Dendritic cell treated with granulocyte-macrophage colony-stimulating factor and Interleukin-4, amounts not matched to agents 40 ng/mL and 50 ng/mL, for 4 days (primary cell): ENCODE data around the gene FAM171A2.

Experiments
- H3K27ac Mint-ChIP-seq: one replicate; pipeline ENCODE4 v1.8.0; 2022; ENCODE audit warnings: mild to moderate bottlenecking, mixed read lengths
- H3K27me3 Mint-ChIP-seq: one replicate; pipeline ENCODE4 v1.8.0; 2022; ENCODE audit warnings: mild to moderate bottlenecking, mixed read lengths
- H3K36me3 Mint-ChIP-seq: one replicate; pipeline ENCODE4 v1.8.0; 2022; ENCODE audit warnings: low read depth, mixed read lengths
- H3K4me1 Mint-ChIP-seq: one replicate; pipeline ENCODE4 v1.8.0; 2022; ENCODE audit warnings: low read depth, mixed read lengths
- H3K4me3 Mint-ChIP-seq: one replicate; pipeline ENCODE4 v1.8.0; 2022; ENCODE audit warnings: mild to moderate bottlenecking, moderate library complexity, mixed read lengths
- H3K9me3 Mint-ChIP-seq: one replicate; pipeline ENCODE4 v1.8.0; 2022; ENCODE audit warnings: mixed read lengths
- intact Hi-C: fragments of 100-400 bp; cut with micrococcal nuclease; formaldehyde crosslinking; loops from one replicate; pipeline ENCODE4 v1.15.0; 2022

FAM171A2 gene

DNA sequence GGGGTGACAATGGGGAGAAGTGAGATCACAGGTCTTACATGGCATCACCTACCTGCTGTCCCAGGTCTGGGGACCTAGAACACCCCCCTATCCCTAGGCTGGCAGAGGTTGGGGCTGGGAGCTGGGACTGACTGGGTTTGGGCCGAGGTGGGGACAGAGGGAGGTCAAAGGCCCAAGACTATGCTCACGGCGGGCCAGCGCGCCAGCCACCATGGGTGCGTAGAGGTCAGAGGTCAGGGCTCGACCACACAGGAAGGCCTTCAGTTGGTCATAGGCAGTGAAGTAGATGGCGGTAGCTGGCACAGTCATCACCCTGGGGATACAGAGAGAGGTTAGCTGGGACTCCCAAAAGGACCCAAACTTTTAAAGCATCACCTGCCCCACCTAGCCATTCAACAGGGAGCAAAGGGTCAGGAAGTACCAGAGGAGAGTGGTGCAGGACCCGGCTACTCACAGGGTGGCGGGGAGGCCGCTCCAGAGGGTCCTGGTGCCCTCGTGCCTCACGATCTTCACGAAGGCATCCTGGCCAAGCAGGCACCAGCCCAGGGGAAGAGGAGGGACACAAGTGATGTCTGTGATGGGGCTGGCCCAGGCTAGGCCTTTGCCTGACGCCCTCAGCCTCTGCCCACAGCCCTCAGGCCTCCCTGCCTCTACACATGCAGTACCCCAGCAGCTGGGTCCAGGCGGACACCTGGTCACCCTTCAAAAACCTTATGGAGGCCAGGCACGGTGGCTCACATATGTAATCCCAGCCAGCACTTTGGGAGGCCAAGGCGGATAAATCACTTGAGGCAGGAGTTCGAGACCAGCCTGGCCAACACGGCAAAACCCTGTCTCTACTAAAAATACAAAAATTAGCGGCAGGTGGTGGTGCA, 42.2 kb downstream of the FAM171A2 start:
- Mint-ChIP-seq H3K9me3 (no peaks in the 10 kb centered on the region), H3K4me1 (peaks cover 10% of the 10 kb centered on the region), H3K4me3 (no peak overlapping the region), H3K36me3 (peaks cover 54% of the 10 kb centered on the region), H3K27ac (no peak overlapping the region), H3K27me3 (peaks cover 27% of the 10 kb centered on the region)
- intact Hi-C loops: loop anchor here (10.0 kb wide), 1 partner anchor 47 kb away; no protein-coding TSS in a partner anchor

DNA sequence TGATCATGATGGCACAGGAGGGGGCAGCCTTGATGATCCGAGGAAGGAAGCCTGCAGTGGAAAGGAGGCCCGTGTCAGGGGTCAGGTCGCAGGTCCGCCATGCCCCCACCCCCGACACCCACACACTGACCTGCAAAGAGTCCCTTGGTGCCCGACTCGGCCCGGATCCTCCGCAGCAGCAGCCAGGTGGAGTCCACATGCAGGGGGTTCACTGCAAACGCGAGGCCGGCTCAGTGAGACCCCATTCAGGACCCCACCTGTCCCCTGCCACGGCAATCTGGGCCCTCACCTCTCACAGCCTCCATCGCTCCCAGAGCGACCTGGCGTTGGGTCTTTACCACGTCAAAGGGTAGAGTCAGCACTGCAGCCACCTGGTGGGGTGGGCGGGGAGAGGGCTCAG, 43.6 kb downstream of the FAM171A2 start:
- intact Hi-C loops: loop anchor here (10.0 kb wide), 1 partner anchor 45 kb away; no protein-coding TSS in a partner anchor
- Mint-ChIP-seq H3K36me3 (peaks cover 45% of the 10 kb centered on the region), H3K27ac (no peak overlapping the region), H3K9me3 (no peaks in the 10 kb centered on the region), H3K4me3 (no peak overlapping the region), H3K4me1 (peaks cover 21% of the 10 kb centered on the region), H3K27me3 (peaks cover 39% of the 10 kb centered on the region)

DNA sequence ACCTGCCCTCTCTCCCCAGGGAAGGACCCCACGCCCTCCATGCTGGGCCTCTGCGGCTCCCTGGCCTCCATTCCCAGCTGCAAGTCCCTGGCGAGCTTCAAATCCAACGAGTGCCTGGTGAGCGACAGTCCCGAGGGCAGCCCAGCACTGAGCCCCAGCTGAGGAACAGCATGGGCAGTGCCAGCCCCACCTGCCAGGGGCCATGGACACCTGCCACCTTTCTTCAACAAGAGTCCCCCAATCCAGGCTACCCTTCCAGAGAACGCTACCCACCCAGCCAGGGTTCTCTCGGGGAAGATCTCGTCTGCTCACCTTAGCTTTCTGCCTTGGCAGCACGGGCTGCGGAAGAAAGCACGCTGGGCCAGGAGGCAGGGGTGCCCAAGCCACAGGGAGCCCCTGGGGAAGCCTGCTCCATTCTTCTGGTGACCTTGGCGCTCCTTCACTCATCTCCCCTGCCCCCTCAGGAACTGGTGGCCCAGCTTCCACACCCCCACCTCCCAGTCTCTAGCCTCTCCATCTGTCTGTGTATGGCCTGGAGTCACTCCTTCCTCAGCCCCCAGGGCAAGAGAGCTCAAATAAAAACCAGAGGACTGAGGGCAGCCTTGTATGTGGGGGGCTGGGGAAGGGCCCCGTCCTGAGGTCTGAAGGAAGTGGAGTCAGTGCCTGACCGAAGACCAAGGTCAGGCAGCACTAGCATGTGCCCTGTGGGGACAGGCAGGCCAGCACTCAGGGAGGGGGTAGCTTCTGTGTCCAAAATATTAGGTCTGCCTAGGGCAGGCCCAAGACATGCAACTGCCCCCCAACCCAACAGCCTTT, 45.4 kb downstream of the FAM171A2 start:
- no peaks in the 10 kb centered on the region for H3K9me3 Mint-ChIP-seq
- no peak overlapping the region for H3K27ac Mint-ChIP-seq
- intact Hi-C loops: no loop called here
- peaks cover 43% of the 10 kb centered on the region for H3K36me3 Mint-ChIP-seq
- peaks cover 11% of the 10 kb centered on the region for H3K4me1 Mint-ChIP-seq
- H3K27me3 Mint-ChIP-seq: peaks cover 57% of the 10 kb centered on the region
- H3K4me3 Mint-ChIP-seq: no peak overlapping the region

DNA sequence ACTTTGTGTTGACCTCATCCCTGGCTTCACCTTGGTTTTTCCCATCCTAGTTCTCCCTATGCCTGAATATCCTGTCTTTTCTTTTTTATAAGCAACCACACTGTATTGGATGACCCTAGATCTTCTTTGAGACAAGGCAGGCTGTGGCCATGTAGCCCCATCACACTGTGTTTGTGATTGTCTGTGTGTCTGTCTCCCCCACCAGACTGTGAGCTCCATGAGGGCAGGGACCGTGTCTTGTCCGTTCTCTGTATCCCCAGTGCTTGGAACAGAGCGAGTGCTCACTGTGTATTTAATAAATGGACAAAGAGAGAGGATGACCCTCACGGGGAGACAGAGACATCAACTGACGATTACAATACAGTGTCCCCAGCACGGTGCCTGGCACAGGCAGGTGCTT, 46.1 kb downstream of the FAM171A2 start:
- H3K27me3 Mint-ChIP-seq: peaks cover 64% of the 10 kb centered on the region
- intact Hi-C loops: no loop called here
- no peaks in the 10 kb centered on the region for H3K9me3 Mint-ChIP-seq

DNA sequence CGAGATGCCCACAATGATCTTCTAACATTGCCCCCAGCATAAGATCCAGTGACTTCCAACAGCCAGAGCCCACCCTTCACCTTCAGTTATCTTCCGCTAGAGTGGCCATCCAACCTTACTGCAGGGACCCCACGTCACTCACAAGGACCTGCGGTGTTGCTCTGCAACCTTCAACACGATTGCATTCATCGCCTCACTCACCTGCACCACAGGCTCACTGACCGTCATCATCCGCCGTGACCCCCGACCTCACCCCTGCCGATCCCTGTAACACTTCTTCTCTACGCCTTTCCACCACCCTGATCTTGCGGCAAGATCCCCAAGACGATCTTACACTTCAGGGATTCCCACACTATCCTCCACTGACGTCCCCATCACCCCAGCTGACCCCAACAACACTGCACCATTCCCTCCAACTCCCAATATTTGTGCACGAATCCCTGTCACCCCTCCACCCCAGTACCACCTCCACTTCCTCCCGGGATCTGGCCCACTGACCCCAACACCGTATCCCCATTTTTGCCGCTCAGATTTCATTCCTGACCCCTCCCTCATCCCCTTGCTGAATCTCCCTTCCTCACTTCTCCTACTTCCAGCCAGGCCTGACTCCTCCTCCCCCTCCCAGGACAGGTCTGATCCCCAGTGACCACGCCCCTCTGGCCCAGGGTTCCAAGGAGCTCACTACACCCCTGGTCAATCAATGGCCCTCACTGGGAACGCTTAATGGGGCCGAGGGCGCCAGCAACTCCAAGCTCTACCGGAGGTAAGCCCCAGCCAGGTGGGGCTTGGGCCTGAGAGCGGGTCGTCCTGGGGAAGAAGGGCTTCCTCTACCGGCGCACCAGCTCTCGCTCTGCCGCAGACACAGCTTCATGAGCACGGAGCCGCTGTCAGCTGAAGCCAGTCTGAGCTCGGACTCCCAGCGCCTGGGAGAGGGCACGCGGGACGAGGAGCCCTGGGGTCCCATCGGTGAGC, 47.6 kb downstream of the FAM171A2 start:
- H3K27me3 Mint-ChIP-seq: peaks cover 73% of the 10 kb centered on the region
- intact Hi-C loops: no loop called here
- H3K36me3 Mint-ChIP-seq: peaks cover 22% of the 10 kb centered on the region
- H3K27ac Mint-ChIP-seq: no peak overlapping the region
- no peaks in the 10 kb centered on the region for H3K9me3 Mint-ChIP-seq
- peaks cover 11% of the 10 kb centered on the region for H3K4me1 Mint-ChIP-seq
- H3K4me3 Mint-ChIP-seq: peak overlapping the region; percentile 21

More for the DNA sequence above, 46.1 kb downstream of the FAM171A2 start:
- Mint-ChIP-seq H3K4me1 (peaks cover 11% of the 10 kb centered on the region), H3K27ac (no peak overlapping the region), H3K4me3 (no peak overlapping the region), H3K36me3 (peaks cover 37% of the 10 kb centered on the region)

DNA sequence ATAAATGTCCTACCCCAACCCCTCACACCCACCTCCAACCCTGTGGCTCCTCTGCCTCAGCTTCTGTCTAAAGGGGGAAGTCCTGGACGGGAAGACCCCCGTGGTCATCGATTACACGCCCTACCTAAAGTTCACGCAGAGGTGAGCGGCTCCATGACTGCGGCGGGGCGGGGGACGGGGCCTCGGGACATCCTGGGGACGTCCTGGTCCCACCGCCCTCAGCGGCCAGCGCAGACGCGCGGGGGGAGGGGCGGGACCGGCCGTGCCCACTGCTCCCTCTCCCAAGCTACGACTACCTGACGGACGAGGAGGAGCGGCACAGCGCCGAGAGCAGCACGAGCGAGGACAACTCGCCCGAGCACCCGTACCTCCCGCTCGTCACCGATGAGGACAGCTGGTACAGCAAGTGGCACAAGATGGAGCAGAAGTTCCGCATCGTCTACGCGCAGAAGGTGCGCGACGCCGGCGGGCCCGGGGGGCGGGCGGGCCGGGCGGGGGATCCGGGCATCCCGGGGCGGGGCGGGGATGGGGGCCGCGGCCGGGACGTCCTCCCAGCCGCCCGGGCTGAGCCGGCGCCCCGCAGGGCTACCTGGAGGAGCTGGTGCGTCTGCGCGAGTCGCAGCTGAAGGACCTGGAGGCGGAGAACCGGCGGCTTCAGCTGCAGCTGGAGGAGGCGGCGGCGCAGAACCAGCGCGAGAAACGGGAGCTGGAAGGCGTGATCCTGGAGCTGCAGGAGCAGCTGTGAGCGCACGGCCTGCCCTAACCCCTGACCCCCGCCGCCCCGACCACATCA, 48.6 kb downstream of the FAM171A2 start:
- Mint-ChIP-seq H3K27ac (no peak overlapping the region), H3K4me1 (peaks cover 11% of the 10 kb centered on the region), H3K9me3 (no peaks in the 10 kb centered on the region), H3K27me3 (peaks cover 81% of the 10 kb centered on the region), H3K36me3 (peaks cover 12% of the 10 kb centered on the region), H3K4me3 (peak overlapping the region; percentile 18)
- intact Hi-C loops: no loop called here

DNA sequence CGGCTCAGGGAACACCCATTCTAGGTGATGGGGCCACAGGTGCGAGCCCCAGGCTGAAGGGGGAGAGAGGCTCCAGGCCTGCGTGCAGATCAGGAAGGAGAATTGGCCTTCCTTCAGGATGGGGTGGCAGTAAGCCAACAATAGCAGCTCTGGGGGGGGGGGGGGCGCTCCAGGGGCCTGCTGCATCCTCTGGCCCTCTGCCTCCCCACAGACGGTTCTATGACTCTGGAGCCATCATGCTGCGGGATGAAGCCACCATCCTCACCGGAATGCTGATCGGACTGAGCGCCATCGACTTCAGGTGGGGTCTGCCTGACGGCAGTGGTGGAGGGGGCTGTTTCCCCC, 49.2 kb downstream of the FAM171A2 start:
- no peak overlapping the region for H3K4me3 Mint-ChIP-seq
- intact Hi-C loops: no loop called here
- H3K27me3 Mint-ChIP-seq: peaks cover 87% of the 10 kb centered on the region
- H3K4me1 Mint-ChIP-seq: peaks cover 17% of the 10 kb centered on the region
- H3K27ac Mint-ChIP-seq: no peak overlapping the region
- no peaks in the 10 kb centered on the region for H3K9me3 Mint-ChIP-seq
- peaks cover 6% of the 10 kb centered on the region for H3K36me3 Mint-ChIP-seq

DNA sequence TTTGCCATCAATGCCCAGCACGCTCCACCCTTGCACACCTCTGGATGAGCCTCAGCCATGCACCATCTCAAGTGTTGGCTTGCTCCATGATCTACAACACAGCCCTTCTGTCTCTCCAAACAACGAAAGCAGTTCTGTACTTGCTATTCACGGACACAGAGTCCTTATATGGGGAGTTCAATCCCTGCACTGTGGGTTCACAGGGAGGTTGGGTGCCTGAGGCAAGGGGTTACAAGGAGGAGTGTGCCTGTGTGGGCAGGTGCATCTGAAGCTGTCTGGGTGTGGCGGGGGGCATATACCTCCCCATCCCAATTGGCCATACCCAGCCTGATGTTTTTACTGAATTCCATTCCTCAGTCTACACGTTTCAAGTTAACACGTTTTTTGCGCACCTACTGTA, 49.6 kb downstream of the FAM171A2 start:
- Mint-ChIP-seq H3K27ac (no peak overlapping the region), H3K4me1 (peaks cover 21% of the 10 kb centered on the region), H3K27me3 (peaks cover 89% of the 10 kb centered on the region), H3K4me3 (no peak overlapping the region), H3K9me3 (no peaks in the 10 kb centered on the region), H3K36me3 (peaks cover 2% of the 10 kb centered on the region)
- intact Hi-C loops: no loop called here

DNA sequence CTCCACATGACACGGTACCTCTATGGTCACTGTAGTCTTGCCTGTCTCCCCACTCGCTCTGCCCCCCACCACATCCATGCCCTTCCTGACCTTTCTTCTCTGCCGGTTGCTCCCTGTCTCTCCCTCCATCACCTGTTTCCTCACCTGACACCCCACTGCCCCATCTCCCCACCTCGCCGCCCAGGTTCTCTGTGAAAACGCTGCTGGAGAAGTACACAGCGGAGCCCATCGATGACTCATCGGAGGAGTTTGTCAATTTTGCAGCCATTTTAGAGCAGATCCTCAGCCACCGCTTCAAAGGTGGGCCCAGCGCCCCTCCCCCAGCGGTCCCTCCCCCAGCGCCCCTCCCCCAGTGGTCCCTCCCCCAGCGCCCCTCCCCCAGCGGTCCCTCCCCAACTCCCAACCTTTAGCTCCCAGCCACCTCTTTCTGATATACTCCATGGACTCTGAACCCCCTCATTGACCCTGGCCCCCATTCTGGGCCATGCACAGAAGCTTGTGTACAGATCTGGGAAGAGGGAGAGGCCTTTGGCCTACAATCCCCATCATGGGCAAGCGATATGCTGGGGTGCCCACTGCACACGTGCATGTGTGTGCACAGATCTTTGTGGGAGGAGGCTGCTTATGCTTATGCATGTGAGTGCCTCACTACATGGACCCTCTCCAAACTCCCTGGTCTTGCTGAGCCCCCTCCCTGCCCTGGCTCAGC, 51.1 kb downstream of the FAM171A2 start:
- no peak overlapping the region for H3K4me3 Mint-ChIP-seq
- H3K36me3 Mint-ChIP-seq: no peaks in the 10 kb centered on the region
- peaks cover 31% of the 10 kb centered on the region for H3K4me1 Mint-ChIP-seq
- H3K27ac Mint-ChIP-seq: no peak overlapping the region
- peaks cover 86% of the 10 kb centered on the region for H3K27me3 Mint-ChIP-seq
- no peaks in the 10 kb centered on the region for H3K9me3 Mint-ChIP-seq
- intact Hi-C loops: no loop called here

DNA sequence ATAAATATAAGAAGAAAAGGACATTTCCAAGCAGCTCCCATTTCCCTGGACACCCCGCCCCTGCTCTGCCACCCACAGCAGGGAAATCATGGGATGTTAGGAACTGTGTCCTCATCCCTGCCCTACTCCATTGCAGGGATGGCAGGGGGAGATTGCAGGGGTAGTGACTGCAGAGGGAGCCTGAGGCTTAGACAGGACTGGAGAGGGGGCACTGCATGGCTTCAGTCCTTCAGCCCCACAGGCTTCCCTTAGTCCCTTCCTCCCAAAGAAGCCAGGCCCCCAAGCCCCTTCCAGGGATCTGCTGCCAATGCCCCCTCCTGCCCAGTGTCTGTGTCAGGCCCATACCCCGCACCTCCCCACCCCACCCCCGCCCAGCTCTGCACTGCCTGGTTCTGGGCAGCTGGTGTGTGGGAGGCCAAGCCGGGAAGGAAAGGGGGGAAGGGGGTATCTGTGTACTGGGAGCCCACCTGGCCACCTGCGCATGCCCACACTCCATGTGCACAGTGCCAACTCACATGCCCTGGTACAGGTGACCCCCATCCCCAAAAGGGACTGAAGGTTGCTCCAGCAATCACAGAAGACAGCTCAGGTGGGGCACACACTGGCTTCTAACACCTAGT, 52.0 kb downstream of the FAM171A2 start:
- Mint-ChIP-seq H3K36me3 (no peaks in the 10 kb centered on the region), H3K27ac (no peak overlapping the region), H3K4me1 (peaks cover 31% of the 10 kb centered on the region), H3K4me3 (no peak overlapping the region), H3K27me3 (peaks cover 86% of the 10 kb centered on the region), H3K9me3 (no peaks in the 10 kb centered on the region)
- intact Hi-C loops: no loop called here

DNA sequence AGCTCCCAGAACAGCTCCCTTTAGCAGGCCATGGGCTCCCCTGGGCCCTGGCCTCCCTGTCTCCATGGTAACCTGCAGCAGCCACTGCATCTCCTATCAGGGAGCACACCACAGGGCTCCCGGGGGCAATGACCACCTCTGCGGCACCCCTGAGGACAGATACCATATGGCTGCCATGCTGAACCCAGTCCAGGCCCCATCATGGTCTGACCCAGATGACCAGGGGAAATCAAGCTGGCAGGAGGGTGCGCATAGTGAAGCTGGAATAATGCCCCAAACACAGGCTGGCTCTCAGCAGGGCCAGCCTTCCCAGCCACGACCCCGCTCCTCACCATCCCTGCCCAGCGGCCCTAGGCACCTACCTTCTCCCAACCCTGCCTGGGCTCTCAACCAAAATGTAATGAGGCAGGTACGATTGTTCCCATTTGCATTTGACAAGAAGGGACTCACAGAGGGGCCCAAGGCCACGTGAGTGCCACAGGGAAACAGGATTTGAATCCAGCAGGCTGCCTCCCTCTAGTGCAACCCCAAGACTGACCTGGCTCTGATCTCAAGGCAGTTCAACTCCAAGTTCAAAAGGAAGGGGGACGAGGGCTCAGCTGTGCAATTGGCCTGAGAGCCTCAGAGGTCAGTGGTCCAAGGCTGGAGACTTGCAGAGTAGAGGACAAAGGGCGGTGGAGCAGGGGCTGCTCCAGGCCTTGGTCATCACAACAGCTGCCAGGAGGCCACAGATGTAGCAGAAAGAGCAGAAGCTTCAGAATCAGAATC, 52.9 kb downstream of the FAM171A2 start:
- no peaks in the 10 kb centered on the region for H3K36me3 Mint-ChIP-seq
- no peak overlapping the region for H3K27ac Mint-ChIP-seq
- H3K4me3 Mint-ChIP-seq: no peak overlapping the region
- peaks cover 86% of the 10 kb centered on the region for H3K27me3 Mint-ChIP-seq
- intact Hi-C loops: no loop called here
- H3K4me1 Mint-ChIP-seq: peaks cover 24% of the 10 kb centered on the region
- H3K9me3 Mint-ChIP-seq: no peaks in the 10 kb centered on the region

DNA sequence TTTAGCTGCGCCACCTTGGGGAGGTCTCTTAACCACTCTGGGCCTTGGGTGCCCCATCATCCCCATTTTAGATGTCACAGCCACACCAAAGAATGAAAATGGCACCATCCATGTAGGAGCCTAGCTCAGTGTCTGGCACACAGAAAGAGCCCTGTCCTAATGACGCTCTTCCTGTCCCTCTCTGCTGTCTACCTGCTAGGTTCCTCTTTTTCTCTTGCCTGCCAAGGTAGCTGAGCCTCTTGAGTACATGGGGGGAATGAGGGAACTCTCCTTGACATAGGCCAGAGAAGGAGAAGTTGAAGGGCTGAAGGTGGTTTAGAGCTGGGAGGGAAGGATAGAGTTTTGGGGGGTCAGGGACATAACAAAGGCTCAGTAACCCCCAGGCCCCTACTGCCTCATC, 53.5 kb downstream of the FAM171A2 start:
- H3K36me3 Mint-ChIP-seq: no peaks in the 10 kb centered on the region
- peaks cover 20% of the 10 kb centered on the region for H3K4me1 Mint-ChIP-seq
- intact Hi-C loops: no loop called here
- no peak overlapping the region for H3K4me3 Mint-ChIP-seq
- peaks cover 86% of the 10 kb centered on the region for H3K27me3 Mint-ChIP-seq
- H3K9me3 Mint-ChIP-seq: no peaks in the 10 kb centered on the region
- H3K27ac Mint-ChIP-seq: no peak overlapping the region
